IMR-90 (cell line): ENCODE results near the gene ZNF592. TPM values are rescaled to one million over a fixed set of nuclear protein-coding genes. Genes with fewer than 3 reads are reported as not detected.

Source experiments
- ATAC-seq: fragments of 200-7000 bp; cut with Tn5 transposase; 2 replicates; pipeline ENCODE4 v1.9.1; 2020; ENCODE audit warnings: low read depth, mild to moderate bottlenecking, moderate library complexity
- BruUV-seq: library from RNA; stranded (reverse); fragments of 400-500 nt; replicated peaks from 2 replicates; lab custom pipeline; 2021; lab: Mats Ljungman, UMichigan
- CTCF ChIA-PET: fragments of 300-600 bp; formaldehyde crosslinking; extraction: SDS; loops from one replicate; lab custom pipeline; 2021; ENCODE audit warnings: antibody characterized with exemption; lab: Yijun Ruan, JAX
- POLR2A ChIA-PET: fragments of 300-600 bp; sonication (Branson Sonifier 250); formaldehyde crosslinking; loops from one replicate; lab custom pipeline; 2022; ENCODE audit warnings: antibody characterized with exemption; ENCODE audit not compliant: unreplicated experiment; lab: Charles Lee
- DNase-seq: peaks from one replicate; pipeline ENCODE4 v3.0.0; 2013
- H2AFZ ChIP-seq: replicated peaks from 2 replicates; pipeline ENCODE3; 2013; ENCODE audit warnings: low read length, mild to moderate bottlenecking; ENCODE audit not compliant: poor library complexity
- H2AK5ac ChIP-seq: 2 replicates; pipeline ENCODE4 v1.6.1; 2013; ENCODE audit warnings: low read depth, low read length, inconsistent platforms
- H2AK9ac ChIP-seq: replicated peaks from 2 replicates; pipeline ENCODE3; 2013; ENCODE audit warnings: mild to moderate bottlenecking, low read depth, low read length, moderate library complexity; ENCODE audit not compliant: poor library complexity
- H2BK120ac ChIP-seq: 2 replicates; pipeline ENCODE4 v1.6.1; 2013; ENCODE audit warnings: low read depth, low read length, inconsistent platforms
- H2BK15ac ChIP-seq: 3 replicates; pipeline ENCODE4 v1.6.1; 2013; ENCODE audit warnings: low read depth, low read length, inconsistent platforms
- H2BK20ac ChIP-seq: 2 replicates; pipeline ENCODE4 v1.6.1; 2013; ENCODE audit warnings: low read depth, mild to moderate bottlenecking, inconsistent platforms, low read length, moderate library complexity
- H2BK5ac ChIP-seq: 2 replicates; pipeline ENCODE4 v1.6.1; 2013; ENCODE audit warnings: mild to moderate bottlenecking, low read depth, low read length, inconsistent platforms; ENCODE audit not compliant: poor library complexity, severe bottlenecking
- H3K14ac ChIP-seq: replicated peaks from 2 replicates; pipeline ENCODE4 v1.6.1; 2013; ENCODE audit warnings: low read depth, low read length, inconsistent platforms
- H3K18ac ChIP-seq: 2 replicates; pipeline ENCODE4 v1.6.1; 2013; ENCODE audit warnings: low read depth, low read length, control low read depth
- H3K23ac ChIP-seq: 2 replicates; pipeline ENCODE4 v1.6.1; 2013; ENCODE audit warnings: low read depth, low read length, inconsistent platforms
- H3K27ac ChIP-seq: 2 replicates; pipeline ENCODE4 v1.5.1; 2013; ENCODE audit warnings: mild to moderate bottlenecking, control low read depth, low read length; ENCODE audit not compliant: insufficient read depth
- H3K27me3 ChIP-seq: 2 replicates; pipeline ENCODE4 v1.6.1; 2013; ENCODE audit warnings: low read length; ENCODE audit not compliant: control insufficient read depth, insufficient read depth
- H3K36me3 ChIP-seq: 2 replicates; pipeline ENCODE4 v1.6.1; 2013; ENCODE audit warnings: low read length, mixed read lengths; ENCODE audit not compliant: control insufficient read depth, insufficient read depth
- H3K4ac ChIP-seq: 2 replicates; pipeline ENCODE4 v1.6.1; 2013; ENCODE audit warnings: low read depth, low read length, inconsistent platforms
- H3K4me1 ChIP-seq: 2 replicates; pipeline ENCODE4 v1.6.1; 2013; ENCODE audit warnings: low read length, mixed read lengths; ENCODE audit not compliant: control insufficient read depth, insufficient read depth
- H3K4me2 ChIP-seq: 2 replicates; pipeline ENCODE4 v1.6.1; 2013; ENCODE audit warnings: low read depth, mild to moderate bottlenecking, control low read depth, low read length, moderate library complexity
- H3K4me3 ChIP-seq: 2 replicates; pipeline ENCODE4 v1.5.1; 2013; ENCODE audit warnings: low read depth, mild to moderate bottlenecking, control low read depth, low read length, moderate library complexity; ENCODE audit not compliant: insufficient read depth
- H3K56ac ChIP-seq: 2 replicates; pipeline ENCODE4 v1.6.1; 2013; ENCODE audit warnings: low read length, inconsistent platforms; ENCODE audit not compliant: insufficient read depth; ENCODE audit errors: extremely low read depth
- H3K79me1 ChIP-seq, 2 experiments: 2 replicates each; pipeline ENCODE4 v1.6.1; 2013; ENCODE audit warnings: low read length in 2 of 2, inconsistent platforms in 1 of 2, low read depth in 1 of 2
- H3K9ac ChIP-seq: 2 replicates; pipeline ENCODE4 v1.6.1; 2013; ENCODE audit warnings: low read depth, low read length, control low read depth
- H3K9me1 ChIP-seq: 2 replicates; pipeline ENCODE4 v1.6.1; 2013; ENCODE audit warnings: low read length, inconsistent platforms; ENCODE audit not compliant: insufficient read depth
- H3K9me3 ChIP-seq: 2 replicates; pipeline ENCODE4 v1.6.1; 2013; ENCODE audit warnings: low read length; ENCODE audit not compliant: control insufficient read depth, insufficient read depth
- H4K20me1 ChIP-seq: 2 replicates; pipeline ENCODE4 v1.6.1; 2013; ENCODE audit warnings: low read length, inconsistent platforms; ENCODE audit not compliant: insufficient read depth
- H4K5ac ChIP-seq: 2 replicates; pipeline ENCODE4 v1.6.1; 2013; ENCODE audit warnings: mild to moderate bottlenecking, low read depth, low read length, control low read depth
- H4K8ac ChIP-seq, 2 experiments: 2 replicates each; pipeline ENCODE4 v1.6.1; 2013; ENCODE audit warnings: low read depth in 2 of 2, low read length in 2 of 2, control low read depth in 1 of 2, inconsistent platforms in 1 of 2
- H4K91ac ChIP-seq: 2 replicates; pipeline ENCODE4 v1.6.1; 2013; ENCODE audit warnings: low read depth, low read length, inconsistent platforms; ENCODE audit not compliant: insufficient read depth
- CEBPB ChIP-seq: IDR thresholded peaks from 2 replicates; pipeline ENCODE4 v1.6.1; 2012; ENCODE audit warnings: low read depth, low read length, improper control_type of control experiment
- MAFK ChIP-seq: IDR thresholded peaks from 2 replicates; pipeline ENCODE4 v1.6.1; 2012; ENCODE audit warnings: low read depth, low read length, improper control_type of control experiment
- dilution Hi-C: fragments of 300-500 bp; cut with HindIII; formaldehyde crosslinking; loops from one replicate; pipeline ENCODE4 v1.14.3; 2018; ENCODE audit warnings: low sequenced_read_pairs; ENCODE audit not compliant: unreplicated experiment
- in situ Hi-C: fragments of 300-500 bp; cut with MboI; formaldehyde crosslinking; loops from 3 replicates; pipeline ENCODE4 v1.14.3; 2019; ENCODE audit warnings: low sequenced_read_pairs, inconsistent platforms, mixed read lengths
- intact Hi-C: fragments of 100-400 bp; cut with micrococcal nuclease; formaldehyde crosslinking; loops from 2 replicates; pipeline ENCODE4 v1.10.0; 2022
- polyA plus RNA-seq, 3 experiments: library from polyadenylated mRNA; depleted of rRNA; stranded (reverse); fragments of >200 nt; gene quantifications; 2 replicates each; pipeline ENCODE4 v1.2.3, GENCODE V29; 2012; ENCODE audit warnings: low replicate concordance in 1 of 3
- total RNA-seq: library from RNA; depleted of rRNA; stranded (reverse); fragments of >200 nt; gene quantifications from 2 replicates; pipeline ENCODE4 v1.2.3, GENCODE V29; 2012

Gene ZNF592
- total and polyA plus RNA-seq, 2 of the 4 experiments (the other 2 are of a cell fraction) = 4.3 to 10.2 TPM

DNA sequence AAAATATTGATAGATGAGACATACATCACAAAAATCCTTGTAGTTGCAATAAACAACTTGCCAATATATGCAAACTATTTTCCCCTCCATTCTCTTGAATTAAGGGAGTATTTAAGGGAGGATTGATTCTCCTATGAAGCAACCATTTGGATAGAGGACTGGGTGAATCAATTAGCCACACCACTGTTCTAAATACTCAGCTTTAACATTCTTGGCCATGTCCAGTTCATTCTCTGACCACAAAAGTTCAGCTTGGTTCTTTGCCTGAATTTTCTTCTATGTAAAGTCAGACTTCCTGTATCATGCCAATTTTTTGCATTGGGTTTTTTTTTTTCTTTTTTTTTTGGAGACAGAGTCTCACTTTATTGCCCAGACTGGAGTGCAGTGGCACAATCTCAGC is 16.6 kb upstream of the ZNF592 start:
- dilution Hi-C loops (no loop called here), in situ Hi-C loops (no loop called here), intact Hi-C loops (no loop called here)
- Histone ChIP-seq H3K4me1 (peaks cover 6% of the 10 kb centered on the region), H3K14ac (no peak overlapping the region), H3K23ac (no peak overlapping the region), H3K36me3 (no peaks in the 10 kb centered on the region), H2AFZ (no peak overlapping the region), H4K20me1 (no peaks in the 10 kb centered on the region), H3K27me3 (no peaks in the 10 kb centered on the region), H2BK15ac (no peak overlapping the region), H3K4me2 (no peak overlapping the region), H2AK9ac (no peak overlapping the region), H4K5ac (no peak overlapping the region), H3K18ac (no peak overlapping the region), H3K27ac (no peak overlapping the region), H3K56ac (no peak overlapping the region), H3K79me1 (no peaks in the 10 kb centered on the region), H2BK5ac (no peak overlapping the region), H3K4ac (no peak overlapping the region), H2AK5ac (no peak overlapping the region), H3K4me3 (no peak overlapping the region), H4K91ac (no peak overlapping the region), H3K9me1 (peaks cover 15% of the 10 kb centered on the region), H2BK120ac (no peak overlapping the region), H2BK20ac (no peak overlapping the region), H3K9me3 (no peaks in the 10 kb centered on the region), H3K9ac (no peak overlapping the region), H4K8ac (no peak overlapping the region)
- ATAC-seq = no peak; the same call in 1 of the 2 replicates
- DNase-seq = peak; percentile 81
- CTCF ChIA-PET = interaction anchor here (0.8 kb wide), 1 partner anchor 16 kb away, joined by 5 read pairs; no protein-coding TSS in a partner anchor
- BruUV-seq = no TSS peak
- no peak for TF ChIP-seq MAFK
- peak; percentile 56 for TF ChIP-seq CEBPB
- POLR2A ChIA-PET = interaction anchor here (1.0 kb wide), 1 partner anchor 21 kb away, joined by 5 read pairs; no protein-coding TSS in a partner anchor
